Dendritic cell treated with granulocyte-macrophage colony-stimulating factor and Interleukin-4, amounts not matched to agents 40 ng/mL and 50 ng/mL, for 4 days (primary cell): ENCODE results near the gene GPX3.

Source experiments
- H3K27ac Mint-ChIP-seq: one replicate; pipeline ENCODE4 v1.8.0; 2022; ENCODE audit warnings: mild to moderate bottlenecking, mixed read lengths
- H3K27me3 Mint-ChIP-seq: one replicate; pipeline ENCODE4 v1.8.0; 2022; ENCODE audit warnings: mild to moderate bottlenecking, mixed read lengths
- H3K36me3 Mint-ChIP-seq: one replicate; pipeline ENCODE4 v1.8.0; 2022; ENCODE audit warnings: low read depth, mixed read lengths
- H3K4me1 Mint-ChIP-seq: one replicate; pipeline ENCODE4 v1.8.0; 2022; ENCODE audit warnings: low read depth, mixed read lengths
- H3K4me3 Mint-ChIP-seq: one replicate; pipeline ENCODE4 v1.8.0; 2022; ENCODE audit warnings: mild to moderate bottlenecking, moderate library complexity, mixed read lengths
- H3K9me3 Mint-ChIP-seq: one replicate; pipeline ENCODE4 v1.8.0; 2022; ENCODE audit warnings: mixed read lengths
- intact Hi-C: fragments of 100-400 bp; cut with micrococcal nuclease; formaldehyde crosslinking; loops from one replicate; pipeline ENCODE4 v1.15.0; 2022

Gene GPX3

GRCh38 chr5:151020304-151021110, at the start of gene GPX3:
TSS of gene GPX3 (plus strand) at chr5:151020591. CDS start at chr5:151020655, 64 bp downstream.
- Mint-ChIP-seq H3K4me1 (peaks cover 87% of the 10 kb centered on the region), H3K27ac (peak within 1 kb of the TSS; percentile 69), H3K36me3 (peaks cover 15% of the 10 kb centered on the region), H3K4me3 (peak within 1 kb of the TSS; percentile 77), H3K27me3 (no peaks in the 10 kb centered on the region), H3K9me3 (no peaks in the 10 kb centered on the region)
- intact Hi-C loops = no loop called here

GRCh38 chr5:150978590-150978989, 41.8 kb upstream of the GPX3 start:
- H3K9me3 Mint-ChIP-seq = peaks cover 15% of the 10 kb centered on the region
- H3K27me3 Mint-ChIP-seq = no peaks in the 10 kb centered on the region
- no peak overlapping the region for H3K4me3 Mint-ChIP-seq
- intact Hi-C loops = no loop called here
- no peaks in the 10 kb centered on the region for H3K36me3 Mint-ChIP-seq
- H3K4me1 Mint-ChIP-seq = no peaks in the 10 kb centered on the region
- no peak overlapping the region for H3K27ac Mint-ChIP-seq

GRCh38 chr5:150987746-150988145, 32.6 kb upstream of the GPX3 start:
- H3K9me3 Mint-ChIP-seq = peaks cover 23% of the 10 kb centered on the region
- H3K36me3 Mint-ChIP-seq = no peaks in the 10 kb centered on the region
- intact Hi-C loops = no loop called here
- H3K4me1 Mint-ChIP-seq = no peaks in the 10 kb centered on the region
- no peak overlapping the region for H3K27ac Mint-ChIP-seq
- no peak overlapping the region for H3K4me3 Mint-ChIP-seq
- peaks cover 6% of the 10 kb centered on the region for H3K27me3 Mint-ChIP-seq

GRCh38 chr5:150989695-150990094, 30.7 kb upstream of the GPX3 start:
- Mint-ChIP-seq H3K9me3 (peaks cover 30% of the 10 kb centered on the region), H3K4me3 (no peak overlapping the region), H3K4me1 (no peaks in the 10 kb centered on the region), H3K36me3 (no peaks in the 10 kb centered on the region), H3K27ac (no peak overlapping the region), H3K27me3 (peaks cover 6% of the 10 kb centered on the region)
- intact Hi-C loops = no loop called here

- H3K4me3 Mint-ChIP-seq = no peak overlapping the region
- H3K27ac Mint-ChIP-seq = no peak overlapping the region
- no peaks in the 10 kb centered on the region for H3K36me3 Mint-ChIP-seq
- peaks cover 4% of the 10 kb centered on the region for H3K27me3 Mint-ChIP-seq
- H3K9me3 Mint-ChIP-seq = peaks cover 30% of the 10 kb centered on the region
- intact Hi-C loops = no loop called here
- no peaks in the 10 kb centered on the region for H3K4me1 Mint-ChIP-seq
Measured at GRCh38 chr5:150992705-150993104, 27.7 kb upstream of the GPX3 start.

GRCh38 chr5:150993422-150993821, 27.0 kb upstream of the GPX3 start:
- intact Hi-C loops = no loop called here
- no peaks in the 10 kb centered on the region for H3K4me1 Mint-ChIP-seq
- H3K9me3 Mint-ChIP-seq = peaks cover 30% of the 10 kb centered on the region
- no peak overlapping the region for H3K27ac Mint-ChIP-seq
- no peaks in the 10 kb centered on the region for H3K36me3 Mint-ChIP-seq
- peaks cover 4% of the 10 kb centered on the region for H3K27me3 Mint-ChIP-seq
- H3K4me3 Mint-ChIP-seq = no peak overlapping the region

- H3K27ac Mint-ChIP-seq = no peak overlapping the region
- H3K4me1 Mint-ChIP-seq = no peaks in the 10 kb centered on the region
- intact Hi-C loops = no loop called here
- no peak overlapping the region for H3K4me3 Mint-ChIP-seq
- H3K27me3 Mint-ChIP-seq = peaks cover 5% of the 10 kb centered on the region
- H3K9me3 Mint-ChIP-seq = peaks cover 30% of the 10 kb centered on the region
- no peaks in the 10 kb centered on the region for H3K36me3 Mint-ChIP-seq
Measured at GRCh38 chr5:150993826-150994412, 26.5 kb upstream of the GPX3 start.

GRCh38 chr5:150999704-151000442, 20.5 kb upstream of the GPX3 start:
- H3K27ac Mint-ChIP-seq = no peak overlapping the region
- peaks cover 1% of the 10 kb centered on the region for H3K27me3 Mint-ChIP-seq
- H3K9me3 Mint-ChIP-seq = no peaks in the 10 kb centered on the region
- no peak overlapping the region for H3K4me3 Mint-ChIP-seq
- H3K4me1 Mint-ChIP-seq = no peaks in the 10 kb centered on the region
- intact Hi-C loops = no loop called here
- H3K36me3 Mint-ChIP-seq = no peaks in the 10 kb centered on the region

- Mint-ChIP-seq H3K27me3 (peaks cover 1% of the 10 kb centered on the region), H3K9me3 (no peaks in the 10 kb centered on the region), H3K36me3 (no peaks in the 10 kb centered on the region), H3K4me1 (peaks cover 14% of the 10 kb centered on the region), H3K4me3 (no peak overlapping the region), H3K27ac (no peak overlapping the region)
- intact Hi-C loops = no loop called here
Measured at GRCh38 chr5:151001436-151001835, 19.0 kb upstream of the GPX3 start.

- Mint-ChIP-seq H3K4me1 (peaks cover 20% of the 10 kb centered on the region), H3K4me3 (no peak overlapping the region), H3K36me3 (no peaks in the 10 kb centered on the region), H3K27me3 (peaks cover 1% of the 10 kb centered on the region), H3K27ac (no peak overlapping the region), H3K9me3 (no peaks in the 10 kb centered on the region)
- intact Hi-C loops = loop anchor here (1.0 to 2.0 kb wide), 3 partner anchors 45 to 162 kb away; no protein-coding TSS in a partner anchor
Measured at GRCh38 chr5:151002250-151002649, 18.1 kb upstream of the GPX3 start.

GRCh38 chr5:151002681-151003502, 17.5 kb upstream of the GPX3 start:
- no peaks in the 10 kb centered on the region for H3K36me3 Mint-ChIP-seq
- peaks cover 27% of the 10 kb centered on the region for H3K4me1 Mint-ChIP-seq
- no peak overlapping the region for H3K27ac Mint-ChIP-seq
- no peak overlapping the region for H3K4me3 Mint-ChIP-seq
- intact Hi-C loops = loop anchor here (1.0 to 2.0 kb wide), 3 partner anchors 44 to 161 kb away; no protein-coding TSS in a partner anchor
- no peaks in the 10 kb centered on the region for H3K9me3 Mint-ChIP-seq
- H3K27me3 Mint-ChIP-seq = peaks cover 1% of the 10 kb centered on the region

GRCh38 chr5:151003503-151003860, 16.9 kb upstream of the GPX3 start:
- Mint-ChIP-seq H3K9me3 (no peaks in the 10 kb centered on the region), H3K27me3 (peaks cover 1% of the 10 kb centered on the region), H3K4me3 (no peak overlapping the region), H3K4me1 (peaks cover 32% of the 10 kb centered on the region), H3K36me3 (no peaks in the 10 kb centered on the region), H3K27ac (no peak overlapping the region)
- intact Hi-C loops = loop anchor here (2.0 kb wide), 1 partner anchor 43 kb away; no protein-coding TSS in a partner anchor

GRCh38 chr5:151004499-151004898, 15.9 kb upstream of the GPX3 start:
- Mint-ChIP-seq H3K9me3 (no peaks in the 10 kb centered on the region), H3K36me3 (no peaks in the 10 kb centered on the region), H3K27ac (no peak overlapping the region), H3K4me1 (peaks cover 32% of the 10 kb centered on the region), H3K4me3 (no peak overlapping the region), H3K27me3 (no peaks in the 10 kb centered on the region)
- intact Hi-C loops = no loop called here
